Measurements from ENCODE around the gene NBPF4. TPM values are rescaled to one million over a fixed set of nuclear protein-coding genes. Genes with fewer than 3 reads are reported as not detected.

Gene NBPF4
- polyA plus RNA-seq, 1 donor (not counting 4 experiments of a cell fraction or from before 2014, with no cell fraction given), result not detected

- peak within 1 kb of the TSS; percentile 93 for H2AFZ ChIP-seq (ENCODE audit: control insufficient read depth, low read length)
- TF ChIP-seq EZH2 (IDR thresholded peaks at IDR 0.05; ENCODE audit: low read length) (no peak), CTCF (optimal IDR thresholded peaks at IDR 0.05 in 1 of 3, IDR thresholded peaks at IDR 0.05 in 1 of 3, conservative IDR thresholded peaks at IDR 0.05 in 1 of 3; ENCODE audit: extremely low read depth in 1 of 3, insufficient read depth in 2 of 3, low read length in 3 of 3) (no peak)
- peaks cover 10% of the 10 kb centered on the region for H3K4me1 ChIP-seq (ENCODE audit: control insufficient read depth, extremely low read depth, insufficient read depth, low read length)
- no peaks in the 10 kb centered on the region for H3K9me1 ChIP-seq (ENCODE audit: control insufficient read depth, extremely low read depth, insufficient read depth, low read length)
- H3K36me3 ChIP-seq (ENCODE audit: control insufficient read depth in 2 of 2, extremely low read depth in 1 of 2, insufficient read depth in 2 of 2, low read length in 2 of 2), result peaks cover 2 to 10% of the 10 kb centered on the region in 2 experiments
- DNase-seq (ENCODE audit: low read depth, low spot score), result no peak
- H3K9me3 ChIP-seq (ENCODE audit: control insufficient read depth, low read depth, low read length), result no peaks in the 10 kb centered on the region
- peaks cover 49% of the 10 kb centered on the region for H3K79me2 ChIP-seq (ENCODE audit: control insufficient read depth, insufficient read depth, low read length)
- FAIRE-seq, result no peak
- H3K27ac ChIP-seq (ENCODE audit: control insufficient read depth, insufficient read depth, low read length), result peak within 1 kb of the TSS; percentile 38
- dilution Hi-C loops (cut with MboI; ENCODE audit: extremely low pct_ligation_motif_present, low sequenced_read_pairs), result no loop called here
- H3K9ac ChIP-seq (ENCODE audit: control insufficient read depth, extremely low read depth, insufficient read depth, low read length), result peak within 1 kb of the TSS; percentile 87
- no peaks in the 10 kb centered on the region for H4K20me1 ChIP-seq (ENCODE audit: control insufficient read depth, extremely low read depth, insufficient read depth, low read length)
- peak within 1 kb of the TSS; percentile 74 to 97 (median 77) for H3K4me3 ChIP-seq (ENCODE audit: control insufficient read depth in 2 of 3, extremely low read depth in 1 of 3, insufficient read depth in 2 of 3, low read depth in 1 of 3, low read length in 3 of 3)
- no peaks in the 10 kb centered on the region for H3K27me3 ChIP-seq (ENCODE audit: control insufficient read depth, extremely low read depth, insufficient read depth, low read length)
- peak within 1 kb of the TSS; percentile 82 for H3K4me2 ChIP-seq (ENCODE audit: control insufficient read depth, extremely low read depth, insufficient read depth, low read depth, low read length)
Observed at GRCh38 chr1:108199781-108200686, 43.8 kb downstream of the NBPF4 start, which contains the start of gene SLC25A24. TSS of gene SLC25A24 (minus strand) at chr1:108200343. CDS start at chr1:108200138, 205 bp downstream.

DNA sequence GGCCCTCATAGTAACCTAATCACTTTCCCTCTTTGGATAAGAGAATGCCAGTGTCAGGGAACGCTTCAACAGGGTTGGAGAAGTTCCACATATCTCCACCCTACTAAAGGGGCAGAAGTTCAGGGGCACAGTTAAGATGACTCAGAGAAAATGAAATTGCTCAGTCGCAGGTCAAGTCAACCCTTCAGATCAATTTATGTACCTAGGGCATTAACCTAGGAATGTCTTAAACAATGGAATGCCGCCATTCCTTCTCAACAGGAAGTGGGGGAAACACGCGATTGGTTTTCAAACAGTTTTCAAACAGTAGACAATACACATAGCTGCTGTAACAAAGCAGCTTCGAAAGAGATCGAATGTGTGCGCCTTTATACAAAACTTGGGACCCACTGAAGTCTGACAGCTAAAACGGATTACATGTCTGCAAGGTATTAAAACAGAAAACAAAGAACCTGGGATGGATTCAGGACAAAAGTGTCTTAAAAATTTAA, 44.6 kb downstream of the NBPF4 start:
- Histone ChIP-seq H3K79me2 (ENCODE audit: control insufficient read depth, insufficient read depth, low read length) (peaks cover 57% of the 10 kb centered on the region), H3K27ac (ENCODE audit: control insufficient read depth, insufficient read depth, low read length) (peak overlapping the region; percentile 38), H2AFZ (ENCODE audit: control insufficient read depth, low read length) (peak overlapping the region; percentile 93), H3K4me1 (ENCODE audit: control insufficient read depth, extremely low read depth, insufficient read depth, low read length) (peaks cover 10% of the 10 kb centered on the region), H4K20me1 (ENCODE audit: control insufficient read depth, extremely low read depth, insufficient read depth, low read length) (no peaks in the 10 kb centered on the region), H3K4me2 (ENCODE audit: control insufficient read depth, extremely low read depth, insufficient read depth, low read depth, low read length) (peak overlapping the region; percentile 82), H3K4me3 (ENCODE audit: control insufficient read depth in 2 of 3, extremely low read depth in 1 of 3, insufficient read depth in 2 of 3, low read depth in 1 of 3, low read length in 3 of 3) (peak overlapping the region; percentile 74 to 97 (median 77)), H3K36me3 (ENCODE audit: control insufficient read depth in 2 of 2, extremely low read depth in 1 of 2, insufficient read depth in 2 of 2, low read length in 2 of 2) (peaks cover 2 to 11% of the 10 kb centered on the region in 2 experiments), H3K9me3 (ENCODE audit: control insufficient read depth, low read depth, low read length) (no peaks in the 10 kb centered on the region), H3K9ac (ENCODE audit: control insufficient read depth, extremely low read depth, insufficient read depth, low read length) (peak overlapping the region; percentile 87), H3K9me1 (ENCODE audit: control insufficient read depth, extremely low read depth, insufficient read depth, low read length) (no peaks in the 10 kb centered on the region), H3K27me3 (ENCODE audit: control insufficient read depth, extremely low read depth, insufficient read depth, low read length) (no peaks in the 10 kb centered on the region)
- dilution Hi-C loops (cut with MboI; ENCODE audit: extremely low pct_ligation_motif_present, low sequenced_read_pairs), result no loop called here
- DNase-seq (ENCODE audit: low read depth, low spot score), result no peak
- peak; percentile 74 for FAIRE-seq
- TF ChIP-seq CTCF (optimal IDR thresholded peaks at IDR 0.05 in 1 of 3, IDR thresholded peaks at IDR 0.05 in 1 of 3, conservative IDR thresholded peaks at IDR 0.05 in 1 of 3; ENCODE audit: extremely low read depth in 1 of 3, insufficient read depth in 2 of 3, low read length in 3 of 3) (no peak), EZH2 (IDR thresholded peaks at IDR 0.05; ENCODE audit: low read length) (no peak)

All from keratinocyte (primary cell).